ENCODE results near the gene CDK14. TPM values are rescaled to one million over a fixed set of nuclear protein-coding genes. Genes with fewer than 3 reads are reported as not detected.

CDK14 gene
- total RNA-seq, 2 experiments from 2014 or later, result 0.05 to 0.27 TPM

DNA sequence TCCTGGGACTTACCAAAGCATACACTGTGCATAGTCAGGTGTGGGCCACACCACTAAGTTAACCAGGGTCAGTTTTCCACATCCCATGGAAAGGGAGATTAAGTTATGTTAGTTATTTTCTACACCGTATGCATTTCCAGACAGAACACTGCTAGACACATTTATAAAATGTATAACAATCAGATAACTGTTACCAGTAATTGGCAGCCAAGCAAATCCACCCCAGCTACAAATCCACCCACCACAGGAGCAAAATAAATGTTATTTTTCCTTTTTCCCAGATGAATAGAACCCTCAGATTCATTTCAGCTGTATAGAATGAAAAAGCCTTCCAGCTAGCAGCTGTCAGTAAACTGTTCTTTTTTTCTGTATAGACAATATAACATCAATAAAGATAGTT lies 411.2 kb downstream of the CDK14 start:
- H3K27ac Mint-ChIP-seq, result no peak overlapping the region
- no peaks in the 10 kb centered on the region for H3K27me3 Mint-ChIP-seq
- intact Hi-C loops (cut with micrococcal nuclease), result no loop called here
- H3K36me3 Mint-ChIP-seq (ENCODE audit: low read depth), result no peaks in the 10 kb centered on the region
- H3K9me3 Mint-ChIP-seq, result peaks cover 3% of the 10 kb centered on the region
- H3K4me3 Mint-ChIP-seq, result no peak overlapping the region
- no peaks in the 10 kb centered on the region for H3K4me1 Mint-ChIP-seq (ENCODE audit: low read depth)
- TF ChIP-seq CTCF (IDR thresholded peaks at IDR 0.05), result no peak
- ChIA-PET POLR2A (no interaction called here), CTCF (no interaction called here)
- no peak for ATAC-seq
- DNase-seq, result no peak

DNA sequence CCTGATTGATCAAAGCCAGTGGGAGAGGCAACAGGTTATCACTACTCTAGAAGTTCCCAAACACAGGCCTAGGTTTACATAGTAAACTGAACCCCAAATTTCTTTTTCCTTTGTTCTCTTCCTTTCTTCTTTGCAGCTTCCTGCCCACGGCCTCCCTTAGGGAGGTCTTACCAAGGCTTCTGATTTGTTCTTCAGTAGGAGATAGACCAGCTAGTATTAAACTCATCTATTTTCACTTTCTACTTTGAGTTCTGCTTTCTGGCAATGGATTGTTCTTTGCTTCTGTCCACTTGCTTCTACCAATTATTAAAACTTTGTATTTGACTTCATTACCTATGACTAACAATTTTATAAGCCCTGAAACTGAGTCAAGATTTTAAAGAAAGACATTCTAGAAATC lies 417.0 kb downstream of the CDK14 start:
- intact Hi-C loops (cut with micrococcal nuclease), result no loop called here
- Mint-ChIP-seq H3K27me3 (no peaks in the 10 kb centered on the region), H3K9me3 (peaks cover 2% of the 10 kb centered on the region), H3K4me3 (no peak overlapping the region), H3K4me1 (ENCODE audit: low read depth) (no peaks in the 10 kb centered on the region), H3K27ac (no peak overlapping the region), H3K36me3 (ENCODE audit: low read depth) (no peaks in the 10 kb centered on the region)
- ChIA-PET CTCF (no interaction called here), POLR2A (no interaction called here)
- no peak for TF ChIP-seq CTCF (IDR thresholded peaks at IDR 0.05)
- no peak for ATAC-seq
- DNase-seq, result no peak

GRCh38 chr7:91019686-91020385 lies 423.7 kb downstream of the CDK14 start:
- DNase-seq (no peak), ATAC-seq (no peak)
- ChIA-PET POLR2A (no interaction called here), CTCF (no interaction called here)
- Mint-ChIP-seq H3K4me1 (ENCODE audit: low read depth) (no peaks in the 10 kb centered on the region), H3K27me3 (no peaks in the 10 kb centered on the region), H3K36me3 (ENCODE audit: low read depth) (no peaks in the 10 kb centered on the region), H3K27ac (no peak overlapping the region), H3K4me3 (no peak overlapping the region), H3K9me3 (peaks cover 2% of the 10 kb centered on the region)
- no peak for TF ChIP-seq CTCF (IDR thresholded peaks at IDR 0.05)
- intact Hi-C loops (cut with micrococcal nuclease), result no loop called here

GRCh38 chr7:91020636-91021385 lies 424.7 kb downstream of the CDK14 start:
- DNase-seq (no peak), ATAC-seq (no peak)
- no peak overlapping the region for H3K4me3 Mint-ChIP-seq
- ChIA-PET CTCF (no interaction called here), POLR2A (no interaction called here)
- H3K4me1 Mint-ChIP-seq (ENCODE audit: low read depth), result no peaks in the 10 kb centered on the region
- intact Hi-C loops (cut with micrococcal nuclease), result no loop called here
- H3K27ac Mint-ChIP-seq, result no peak overlapping the region
- TF ChIP-seq CTCF (IDR thresholded peaks at IDR 0.05), result no peak
- H3K9me3 Mint-ChIP-seq, result peaks cover 2% of the 10 kb centered on the region
- H3K36me3 Mint-ChIP-seq (ENCODE audit: low read depth), result no peaks in the 10 kb centered on the region
- H3K27me3 Mint-ChIP-seq, result no peaks in the 10 kb centered on the region

DNA sequence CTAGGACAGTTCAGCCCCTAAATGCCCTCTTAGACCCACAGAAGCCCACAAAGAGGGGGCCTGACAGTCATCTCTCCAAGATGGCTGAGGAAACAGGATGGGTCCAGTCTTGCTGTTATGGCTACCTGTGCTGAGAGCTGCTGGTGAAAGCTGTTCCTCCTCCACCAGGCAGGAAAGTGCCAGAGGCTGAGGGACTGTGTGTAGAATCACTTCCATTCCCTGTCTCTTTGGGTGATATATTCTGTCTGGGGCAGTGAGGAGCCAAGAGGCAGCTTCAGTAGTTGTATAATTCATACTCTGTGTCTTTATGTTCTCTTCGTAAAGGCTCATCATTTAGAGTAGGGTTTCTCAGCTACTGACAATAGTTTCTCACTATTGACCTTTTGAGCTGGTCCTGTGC lies 425.8 kb downstream of the CDK14 start:
- Mint-ChIP-seq H3K27ac (no peak overlapping the region), H3K27me3 (no peaks in the 10 kb centered on the region), H3K4me3 (no peak overlapping the region), H3K36me3 (ENCODE audit: low read depth) (no peaks in the 10 kb centered on the region), H3K9me3 (no peaks in the 10 kb centered on the region), H3K4me1 (ENCODE audit: low read depth) (no peaks in the 10 kb centered on the region)
- POLR2A ChIA-PET, result no interaction called here
- no peak for DNase-seq
- intact Hi-C loops (cut with micrococcal nuclease), result no loop called here
- no peak for ATAC-seq
- CTCF ChIA-PET, result no interaction called here
- TF ChIP-seq CTCF (IDR thresholded peaks at IDR 0.05), result no peak
